GM23338 (cell line): ENCODE data around the gene TBCD. TPM values are rescaled to one million over a fixed set of nuclear protein-coding genes. Genes with fewer than 3 reads are reported as not detected.
A peak's percentile ranks its signal among the peaks of the same experiment; 100 is the strongest.

Source experiments
- ATAC-seq: fragments of 200-7000 bp; cut with Tn5 transposase; 3 replicates; pipeline ENCODE4 v1.9.1; 2020
- DNase-seq: peaks from one replicate; pipeline ENCODE4 v3.0.0-alpha.2; 2015; ENCODE audit warnings: low spot score
- H2AFZ ChIP-seq: fragments of 200-600 bp; sonication (generic); 2 replicates; pipeline ENCODE4 v1.8.0; 2016; ENCODE audit warnings: antibody characterized with exemption, mild to moderate bottlenecking, moderate library complexity
- H3F3A ChIP-seq: fragments of 200-600 bp; sonication (generic); replicated peaks from 2 replicates; pipeline ENCODE4 v1.8.0; 2017; ENCODE audit warnings: antibody characterized with exemption, mixed run types, low read depth
- H3K27ac ChIP-seq: fragments of 200-600 bp; sonication (generic); 2 replicates; pipeline ENCODE4 v1.6.1; 2016; ENCODE audit warnings: low read depth
- H3K27me3 ChIP-seq: fragments of 200-600 bp; sonication (generic); 2 replicates; pipeline ENCODE4 v1.8.0; 2016; ENCODE audit warnings: mild to moderate bottlenecking, mixed run types, moderate library complexity; ENCODE audit not compliant: insufficient read depth
- H3K36me3 ChIP-seq: fragments of 200-600 bp; sonication (generic); 2 replicates; pipeline ENCODE4 v1.8.0; 2016; ENCODE audit warnings: mild to moderate bottlenecking; ENCODE audit not compliant: insufficient read depth
- H3K4me1 ChIP-seq: fragments of 200-600 bp; sonication (generic); 2 replicates; pipeline ENCODE4 v1.8.0; 2016; ENCODE audit warnings: mild to moderate bottlenecking, moderate library complexity; ENCODE audit not compliant: insufficient read depth
- H3K4me2 ChIP-seq: fragments of 200-600 bp; sonication (generic); 2 replicates; pipeline ENCODE4 v1.7.1; 2017; ENCODE audit warnings: mixed run types
- H3K4me3 ChIP-seq: fragments of 200-600 bp; sonication (generic); 2 replicates; pipeline ENCODE4 v1.6.1; 2016; ENCODE audit warnings: mixed run types
- H3K79me2 ChIP-seq: fragments of 200-600 bp; sonication (generic); replicated peaks from 2 replicates; pipeline ENCODE4 v1.8.0; 2017; ENCODE audit warnings: mild to moderate bottlenecking; ENCODE audit not compliant: insufficient read depth
- H3K9me2 ChIP-seq: fragments of 200-600 bp; sonication (generic); 2 replicates; pipeline ENCODE4 v1.8.0; 2017; ENCODE audit not compliant: insufficient read depth
- H4K20me1 ChIP-seq: fragments of 200-600 bp; sonication (generic); replicated peaks from 2 replicates; pipeline ENCODE4 v1.8.0; 2017; ENCODE audit warnings: mild to moderate bottlenecking; ENCODE audit not compliant: insufficient read depth
- H3K27ac Mint-ChIP-seq: 2 replicates; pipeline ENCODE4 v1.8.0; 2020; ENCODE audit warnings: inconsistent platforms, mild to moderate bottlenecking, moderate library complexity, mixed read lengths
- H3K27me3 Mint-ChIP-seq: 3 replicates; pipeline ENCODE4 v1.8.0; 2022; ENCODE audit warnings: low read depth, mild to moderate bottlenecking, moderate library complexity, mixed read lengths, inconsistent platforms; ENCODE audit not compliant: insufficient read depth, poor library complexity
- H3K36me3 Mint-ChIP-seq: 3 replicates; pipeline ENCODE4 v1.8.0; 2021; ENCODE audit warnings: low read depth, mild to moderate bottlenecking, inconsistent platforms, moderate library complexity, mixed read lengths
- H3K4me1 Mint-ChIP-seq: 3 replicates; pipeline ENCODE4 v1.8.0; 2020; ENCODE audit warnings: mild to moderate bottlenecking, inconsistent platforms, mixed read lengths
- H3K4me3 Mint-ChIP-seq: 3 replicates; pipeline ENCODE4 v1.8.0; 2021; ENCODE audit warnings: moderate library complexity, mild to moderate bottlenecking, inconsistent platforms, mixed read lengths
- H3K9me3 Mint-ChIP-seq: 3 replicates; pipeline ENCODE4 v1.8.0; 2020; ENCODE audit warnings: moderate library complexity, mild to moderate bottlenecking, inconsistent platforms, mixed read lengths
- CREB1 ChIP-seq: fragments of 250-450 bp; sonication (Bioruptor Pico); IDR thresholded peaks from 2 replicates; pipeline ENCODE4 v1.5.0; 2020; ENCODE audit warnings: low read depth, mild to moderate bottlenecking, moderate library complexity
- EZH2 ChIP-seq: fragments of 200-600 bp; sonication (generic); IDR thresholded peaks from one replicate; pipeline ENCODE4 v1.8.0; 2017; ENCODE audit warnings: antibody characterized with exemption, mild to moderate bottlenecking, low read depth; ENCODE audit not compliant: unreplicated experiment
- EZH2phosphoT487 ChIP-seq: fragments of 200-600 bp; sonication (generic); IDR thresholded peaks from one replicate; pipeline ENCODE4 v1.8.1; 2018; ENCODE audit warnings: antibody characterized with exemption; ENCODE audit not compliant: unreplicated experiment
- JUNB ChIP-seq: IDR thresholded peaks from one replicate; pipeline ENCODE4 v1.6.1; 2016; ENCODE audit warnings: antibody characterized with exemption; ENCODE audit not compliant: unreplicated experiment
- NANOG ChIP-seq: IDR thresholded peaks from 2 replicates; pipeline ENCODE4 v1.6.1; 2016; ENCODE audit warnings: antibody characterized with exemption, borderline replicate concordance
- POLR2AphosphoS5 ChIP-seq: IDR thresholded peaks from 2 replicates; pipeline ENCODE4 v1.6.1; 2016; ENCODE audit warnings: antibody characterized with exemption, low read depth
- polyA plus RNA-seq: library from polyadenylated mRNA; unstranded; fragments of >200 nt; fragmentation: Nextera tagmentation; extraction: Ambion mirVana; gene quantifications from 2 replicates; pipeline ENCODE4 v1.2.1, GENCODE V29; 2016
- total RNA-seq: library from RNA; depleted of rRNA; stranded (reverse); fragments of >200 nt; shearing (Covaris generic); gene quantifications from 2 replicates; pipeline ENCODE4 v1.2.3, GENCODE V29; 2014
- TF ChIP-seq, protein P1 (sequence below): fragments of 250-450 bp; sonication (Bioruptor Pico); IDR thresholded peaks from 2 replicates; pipeline ENCODE4 v1.5.0; 2020; ENCODE audit warnings: mild to moderate bottlenecking, moderate library complexity

The TBCD gene
- total and polyA plus RNA-seq, 2 experiments from 2014 or later: 75.0 to 116 TPM

DNA sequence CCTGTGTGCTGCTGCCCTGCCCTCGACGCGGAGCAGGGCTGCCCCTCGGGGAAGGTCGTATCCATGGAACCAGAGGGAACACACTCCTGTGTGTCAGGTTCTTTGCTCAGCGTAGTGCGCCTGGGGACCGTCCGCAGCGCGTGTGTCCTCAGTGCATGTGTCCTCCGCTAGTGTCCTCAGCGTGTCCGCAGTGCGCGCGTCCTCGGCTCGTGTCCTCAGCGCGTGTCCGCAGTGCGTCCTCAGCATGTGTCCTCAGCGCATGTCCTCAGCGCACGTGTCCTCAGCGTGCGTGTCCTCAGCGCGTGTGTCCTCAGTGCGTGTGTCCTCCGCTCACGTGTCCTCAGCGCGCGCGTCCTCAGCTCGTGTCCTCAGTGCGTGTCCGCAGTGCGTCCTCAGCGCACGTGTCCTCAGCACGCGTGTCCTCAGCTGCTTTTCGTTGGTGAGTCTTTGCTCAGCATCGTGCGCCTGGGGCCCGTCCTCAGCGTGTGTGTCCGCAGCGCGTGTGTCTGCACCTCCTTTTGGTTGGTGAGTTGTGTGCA is 147.2 kb downstream of the TBCD start (continued):
- TF ChIP-seq, protein P1, sequence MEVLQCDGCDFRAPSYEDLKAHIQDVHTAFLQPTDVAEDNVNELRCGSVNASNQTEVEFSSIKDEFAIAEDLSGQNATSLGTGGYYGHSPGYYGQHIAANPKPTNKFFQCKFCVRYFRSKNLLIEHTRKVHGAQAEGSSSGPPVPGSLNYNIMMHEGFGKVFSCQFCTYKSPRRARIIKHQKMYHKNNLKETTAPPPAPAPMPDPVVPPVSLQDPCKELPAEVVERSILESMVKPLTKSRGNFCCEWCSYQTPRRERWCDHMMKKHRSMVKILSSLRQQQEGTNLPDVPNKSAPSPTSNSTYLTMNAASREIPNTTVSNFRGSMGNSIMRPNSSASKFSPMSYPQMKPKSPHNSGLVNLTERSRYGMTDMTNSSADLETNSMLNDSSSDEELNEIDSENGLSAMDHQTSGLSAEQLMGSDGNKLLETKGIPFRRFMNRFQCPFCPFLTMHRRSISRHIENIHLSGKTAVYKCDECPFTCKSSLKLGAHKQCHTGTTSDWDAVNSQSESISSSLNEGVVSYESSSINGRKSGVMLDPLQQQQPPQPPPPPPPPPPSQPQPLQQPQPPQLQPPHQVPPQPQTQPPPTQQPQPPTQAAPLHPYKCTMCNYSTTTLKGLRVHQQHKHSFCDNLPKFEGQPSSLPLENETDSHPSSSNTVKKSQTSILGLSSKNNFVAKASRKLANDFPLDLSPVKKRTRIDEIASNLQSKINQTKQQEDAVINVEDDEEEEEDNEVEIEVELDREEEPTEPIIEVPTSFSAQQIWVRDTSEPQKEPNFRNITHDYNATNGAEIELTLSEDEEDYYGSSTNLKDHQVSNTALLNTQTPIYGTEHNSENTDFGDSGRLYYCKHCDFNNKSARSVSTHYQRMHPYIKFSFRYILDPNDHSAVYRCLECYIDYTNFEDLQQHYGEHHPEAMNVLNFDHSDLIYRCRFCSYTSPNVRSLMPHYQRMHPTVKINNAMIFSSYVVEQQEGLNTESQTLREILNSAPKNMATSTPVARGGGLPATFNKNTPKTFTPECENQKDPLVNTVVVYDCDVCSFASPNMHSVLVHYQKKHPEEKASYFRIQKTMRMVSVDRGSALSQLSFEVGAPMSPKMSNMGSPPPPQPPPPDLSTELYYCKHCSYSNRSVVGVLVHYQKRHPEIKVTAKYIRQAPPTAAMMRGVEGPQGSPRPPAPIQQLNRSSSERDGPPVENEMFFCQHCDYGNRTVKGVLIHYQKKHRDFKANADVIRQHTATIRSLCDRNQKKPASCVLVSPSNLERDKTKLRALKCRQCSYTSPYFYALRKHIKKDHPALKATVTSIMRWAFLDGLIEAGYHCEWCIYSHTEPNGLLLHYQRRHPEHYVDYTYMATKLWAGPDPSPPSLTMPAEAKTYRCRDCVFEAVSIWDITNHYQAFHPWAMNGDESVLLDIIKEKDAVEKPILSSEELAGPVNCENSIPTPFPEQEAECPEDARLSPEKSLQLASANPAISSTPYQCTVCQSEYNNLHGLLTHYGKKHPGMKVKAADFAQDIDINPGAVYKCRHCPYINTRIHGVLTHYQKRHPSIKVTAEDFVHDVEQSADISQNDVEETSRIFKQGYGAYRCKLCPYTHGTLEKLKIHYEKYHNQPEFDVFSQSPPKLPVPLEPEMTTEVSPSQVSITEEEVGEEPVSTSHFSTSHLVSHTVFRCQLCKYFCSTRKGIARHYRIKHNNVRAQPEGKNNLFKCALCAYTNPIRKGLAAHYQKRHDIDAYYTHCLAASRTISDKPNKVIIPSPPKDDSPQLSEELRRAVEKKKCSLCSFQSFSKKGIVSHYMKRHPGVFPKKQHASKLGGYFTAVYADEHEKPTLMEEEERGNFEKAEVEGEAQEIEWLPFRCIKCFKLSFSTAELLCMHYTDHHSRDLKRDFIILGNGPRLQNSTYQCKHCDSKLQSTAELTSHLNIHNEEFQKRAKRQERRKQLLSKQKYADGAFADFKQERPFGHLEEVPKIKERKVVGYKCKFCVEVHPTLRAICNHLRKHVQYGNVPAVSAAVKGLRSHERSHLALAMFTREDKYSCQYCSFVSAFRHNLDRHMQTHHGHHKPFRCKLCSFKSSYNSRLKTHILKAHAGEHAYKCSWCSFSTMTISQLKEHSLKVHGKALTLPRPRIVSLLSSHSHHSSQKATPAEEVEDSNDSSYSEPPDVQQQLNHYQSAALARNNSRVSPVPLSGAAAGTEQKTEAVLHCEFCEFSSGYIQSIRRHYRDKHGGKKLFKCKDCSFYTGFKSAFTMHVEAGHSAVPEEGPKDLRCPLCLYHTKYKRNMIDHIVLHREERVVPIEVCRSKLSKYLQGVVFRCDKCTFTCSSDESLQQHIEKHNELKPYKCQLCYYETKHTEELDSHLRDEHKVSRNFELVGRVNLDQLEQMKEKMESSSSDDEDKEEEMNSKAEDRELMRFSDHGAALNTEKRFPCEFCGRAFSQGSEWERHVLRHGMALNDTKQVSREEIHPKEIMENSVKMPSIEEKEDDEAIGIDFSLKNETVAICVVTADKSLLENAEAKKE: no peak
- TF ChIP-seq EZH2phosphoT487 (no peak), POLR2AphosphoS5 (no peak), JUNB (no peak), EZH2 (no peak)

DNA sequence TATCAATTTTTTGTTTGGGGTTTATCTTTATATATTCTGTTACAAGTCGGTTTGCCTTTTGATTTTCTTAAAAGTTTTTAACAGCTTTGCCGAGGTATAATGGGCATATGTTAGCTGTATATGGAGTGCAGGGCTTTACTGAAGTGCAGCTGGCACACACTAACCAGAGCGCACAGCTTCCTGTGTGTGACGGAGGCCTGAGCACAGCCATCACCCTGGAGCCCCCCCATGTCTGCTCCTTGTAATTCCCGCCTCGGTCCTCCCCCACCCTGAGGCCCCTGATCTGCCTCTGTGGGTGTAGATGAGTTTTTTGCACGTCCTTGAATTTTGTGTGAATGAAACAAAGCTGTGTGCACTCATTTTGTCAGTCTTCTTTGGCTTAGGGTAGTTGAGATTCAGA is 148.1 kb downstream of the TBCD start:
- H3F3A ChIP-seq: no peaks in the 10 kb centered on the region
- Mint-ChIP-seq H3K36me3 (peaks cover 62% of the 10 kb centered on the region), H3K27ac (peak overlapping the region; percentile 88), H3K4me1 (peaks cover 2% of the 10 kb centered on the region; the same call in 1 of the 3 replicates), H3K9me3 (no peaks in the 10 kb centered on the region; the same call in 1 of the 3 replicates), H3K27me3 (peaks cover 27% of the 10 kb centered on the region), H3K4me3 (no peak overlapping the region)
- no peak overlapping the region for H3K4me3 ChIP-seq
- H4K20me1 ChIP-seq: no peaks in the 10 kb centered on the region; the same call in 1 of the 2 replicates
- no peaks in the 10 kb centered on the region for H3K9me2 ChIP-seq
- no peaks in the 10 kb centered on the region for H3K36me3 ChIP-seq
- ATAC-seq: no peak
- H3K4me2 ChIP-seq: no peak overlapping the region
- H3K4me1 ChIP-seq: no peaks in the 10 kb centered on the region
- H2AFZ ChIP-seq: no peak overlapping the region
- H3K79me2 ChIP-seq: peaks cover 29% of the 10 kb centered on the region
- DNase-seq: no peak
- no peaks in the 10 kb centered on the region for H3K27me3 ChIP-seq
- no peak overlapping the region for H3K27ac ChIP-seq
- TF ChIP-seq JUNB (no peak), NANOG (no peak), POLR2AphosphoS5 (no peak), EZH2 (no peak), CREB1 (CRISPR knock-in tag) (no peak)
- TF ChIP-seq, protein P1: no peak
